ENCODE measurements around the gene MAPK4.

MAPK4 gene

GRCh38 chr18:50757358-50757757 lies 197.5 kb downstream of the MAPK4 start:
- Histone ChIP-seq H3K9ac (ENCODE audit: low read length) (no peak overlapping the region), H3K27me3 (ENCODE audit: low read length) (no peaks in the 10 kb centered on the region), H3K36me3 (ENCODE audit: low read length) (no peaks in the 10 kb centered on the region), H3K4me2 (ENCODE audit: low read depth, low read length, poor library complexity, severe bottlenecking) (no peak overlapping the region), H3K4me3 (ENCODE audit: insufficient read depth, low read length, poor library complexity, severe bottlenecking) (no peak overlapping the region), H3K9me2 (replicated peaks; ENCODE audit: insufficient read depth, low read length) (no peaks in the 10 kb centered on the region), H3K27ac (ENCODE audit: low read depth, low read length) (no peak overlapping the region), H3F3A (ENCODE audit: insufficient read depth) (no peaks in the 10 kb centered on the region), H2AFZ (ENCODE audit: low read depth, low read length, severe bottlenecking) (no peak overlapping the region), H3K79me2 (ENCODE audit: insufficient read depth, low read length) (no peaks in the 10 kb centered on the region), H4K20me1 (ENCODE audit: low read depth, low read length) (no peaks in the 10 kb centered on the region), H3K9me3 (ENCODE audit: insufficient read depth, low read length) (no peaks in the 10 kb centered on the region)
- TF ChIP-seq, protein P1, sequence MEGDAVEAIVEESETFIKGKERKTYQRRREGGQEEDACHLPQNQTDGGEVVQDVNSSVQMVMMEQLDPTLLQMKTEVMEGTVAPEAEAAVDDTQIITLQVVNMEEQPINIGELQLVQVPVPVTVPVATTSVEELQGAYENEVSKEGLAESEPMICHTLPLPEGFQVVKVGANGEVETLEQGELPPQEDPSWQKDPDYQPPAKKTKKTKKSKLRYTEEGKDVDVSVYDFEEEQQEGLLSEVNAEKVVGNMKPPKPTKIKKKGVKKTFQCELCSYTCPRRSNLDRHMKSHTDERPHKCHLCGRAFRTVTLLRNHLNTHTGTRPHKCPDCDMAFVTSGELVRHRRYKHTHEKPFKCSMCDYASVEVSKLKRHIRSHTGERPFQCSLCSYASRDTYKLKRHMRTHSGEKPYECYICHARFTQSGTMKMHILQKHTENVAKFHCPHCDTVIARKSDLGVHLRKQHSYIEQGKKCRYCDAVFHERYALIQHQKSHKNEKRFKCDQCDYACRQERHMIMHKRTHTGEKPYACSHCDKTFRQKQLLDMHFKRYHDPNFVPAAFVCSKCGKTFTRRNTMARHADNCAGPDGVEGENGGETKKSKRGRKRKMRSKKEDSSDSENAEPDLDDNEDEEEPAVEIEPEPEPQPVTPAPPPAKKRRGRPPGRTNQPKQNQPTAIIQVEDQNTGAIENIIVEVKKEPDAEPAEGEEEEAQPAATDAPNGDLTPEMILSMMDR (IDR thresholded peaks at IDR 0.05; ENCODE audit: insufficient read depth, low read length, poor library complexity, severe bottlenecking), result no peak
- no peak for TF ChIP-seq EZH2phosphoT487 (conservative IDR thresholded peaks at IDR 0.05; ENCODE audit: low read length)

GRCh38 chr18:50769463-50769862 lies 209.6 kb downstream of the MAPK4 start:
- no peaks in the 10 kb centered on the region for H3K36me3 ChIP-seq (ENCODE audit: low read length)
- no peak overlapping the region for H3K4me2 ChIP-seq (ENCODE audit: low read depth, low read length, poor library complexity, severe bottlenecking)
- H3K79me2 ChIP-seq (ENCODE audit: insufficient read depth, low read length), result no peaks in the 10 kb centered on the region
- no peak for TF ChIP-seq EZH2phosphoT487 (conservative IDR thresholded peaks at IDR 0.05; ENCODE audit: low read length)
- TF ChIP-seq, protein P1 (IDR thresholded peaks at IDR 0.05; ENCODE audit: insufficient read depth, low read length, poor library complexity, severe bottlenecking), result no peak
- no peaks in the 10 kb centered on the region for H4K20me1 ChIP-seq (ENCODE audit: low read depth, low read length)
- H3K9ac ChIP-seq (ENCODE audit: low read length), result no peak overlapping the region
- H3K4me3 ChIP-seq (ENCODE audit: insufficient read depth, low read length, poor library complexity, severe bottlenecking), result no peak overlapping the region
- no peaks in the 10 kb centered on the region for H3F3A ChIP-seq (ENCODE audit: insufficient read depth)
- H3K9me2 ChIP-seq (replicated peaks; ENCODE audit: insufficient read depth, low read length), result no peaks in the 10 kb centered on the region
- H3K9me3 ChIP-seq (ENCODE audit: insufficient read depth, low read length), result peaks cover 3% of the 10 kb centered on the region; the same call in 1 of the 2 replicates
- H2AFZ ChIP-seq (ENCODE audit: low read depth, low read length, severe bottlenecking), result no peak overlapping the region
- no peak overlapping the region for H3K27ac ChIP-seq (ENCODE audit: low read depth, low read length)
- H3K27me3 ChIP-seq (ENCODE audit: low read length), result no peaks in the 10 kb centered on the region

- no peaks in the 10 kb centered on the region for H3K9me3 ChIP-seq (ENCODE audit: insufficient read depth, low read length)
- no peak for TF ChIP-seq EZH2phosphoT487 (conservative IDR thresholded peaks at IDR 0.05; ENCODE audit: low read length)
- H2AFZ ChIP-seq (ENCODE audit: low read depth, low read length, severe bottlenecking), result no peak overlapping the region
- no peak overlapping the region for H3K4me2 ChIP-seq (ENCODE audit: low read depth, low read length, poor library complexity, severe bottlenecking)
- H3K9me2 ChIP-seq (replicated peaks; ENCODE audit: insufficient read depth, low read length), result no peaks in the 10 kb centered on the region
- H3K79me2 ChIP-seq (ENCODE audit: insufficient read depth, low read length), result no peaks in the 10 kb centered on the region
- no peak overlapping the region for H3K4me3 ChIP-seq (ENCODE audit: insufficient read depth, low read length, poor library complexity, severe bottlenecking)
- no peak overlapping the region for H3K27ac ChIP-seq (ENCODE audit: low read depth, low read length)
- no peaks in the 10 kb centered on the region for H3K36me3 ChIP-seq (ENCODE audit: low read length)
- H3K27me3 ChIP-seq (ENCODE audit: low read length), result no peaks in the 10 kb centered on the region
- no peak overlapping the region for H3K9ac ChIP-seq (ENCODE audit: low read length)
- H4K20me1 ChIP-seq (ENCODE audit: low read depth, low read length), result no peaks in the 10 kb centered on the region
- H3F3A ChIP-seq (ENCODE audit: insufficient read depth), result no peaks in the 10 kb centered on the region
Observed at GRCh38 chr18:50775207-50775606, 215.3 kb downstream of the MAPK4 start.

GRCh38 chr18:50775726-50776125 lies 215.8 kb downstream of the MAPK4 start:
- Histone ChIP-seq H3K4me2 (ENCODE audit: low read depth, low read length, poor library complexity, severe bottlenecking) (no peak overlapping the region), H3K4me3 (ENCODE audit: insufficient read depth, low read length, poor library complexity, severe bottlenecking) (no peak overlapping the region), H3K27ac (ENCODE audit: low read depth, low read length) (no peak overlapping the region)

More at GRCh38 chr18:50775726-50776125, 215.8 kb downstream of the MAPK4 start:
- Histone ChIP-seq H3K9me3 (ENCODE audit: insufficient read depth, low read length) (no peaks in the 10 kb centered on the region), H3K9me2 (replicated peaks; ENCODE audit: insufficient read depth, low read length) (no peaks in the 10 kb centered on the region), H3K36me3 (ENCODE audit: low read length) (no peaks in the 10 kb centered on the region), H4K20me1 (ENCODE audit: low read depth, low read length) (no peaks in the 10 kb centered on the region), H3K9ac (ENCODE audit: low read length) (no peak overlapping the region), H2AFZ (ENCODE audit: low read depth, low read length, severe bottlenecking) (no peak overlapping the region), H3K27me3 (ENCODE audit: low read length) (no peaks in the 10 kb centered on the region), H3K79me2 (ENCODE audit: insufficient read depth, low read length) (no peaks in the 10 kb centered on the region), H3F3A (ENCODE audit: insufficient read depth) (no peaks in the 10 kb centered on the region)
- no peak for TF ChIP-seq EZH2phosphoT487 (conservative IDR thresholded peaks at IDR 0.05; ENCODE audit: low read length)
- TF ChIP-seq, protein P1 (IDR thresholded peaks at IDR 0.05; ENCODE audit: insufficient read depth, low read length, poor library complexity, severe bottlenecking), result no peak

Measured in SU-DHL-6 (cell line).